GM20000 (cell line): ENCODE data around the gene INSC.
"Not testable (repeated sequence)": the region's sequence is repeated elsewhere in the genome, so short reads cannot be mapped to it uniquely, and the experiment has no call there.

ENCODE experiments used
- DNase-seq: peaks from one replicate; pipeline ENCODE4 v3.0.0; 2012; ENCODE audit warnings: low spot score
- TF ChIP-seq, protein P1 (sequence below): IDR thresholded peaks from 2 replicates; pipeline ENCODE4 v1.5.1; 2012; ENCODE audit warnings: mild to moderate bottlenecking, control low read depth; ENCODE audit errors: extremely low read depth, missing control alignments

The INSC gene, protein sequence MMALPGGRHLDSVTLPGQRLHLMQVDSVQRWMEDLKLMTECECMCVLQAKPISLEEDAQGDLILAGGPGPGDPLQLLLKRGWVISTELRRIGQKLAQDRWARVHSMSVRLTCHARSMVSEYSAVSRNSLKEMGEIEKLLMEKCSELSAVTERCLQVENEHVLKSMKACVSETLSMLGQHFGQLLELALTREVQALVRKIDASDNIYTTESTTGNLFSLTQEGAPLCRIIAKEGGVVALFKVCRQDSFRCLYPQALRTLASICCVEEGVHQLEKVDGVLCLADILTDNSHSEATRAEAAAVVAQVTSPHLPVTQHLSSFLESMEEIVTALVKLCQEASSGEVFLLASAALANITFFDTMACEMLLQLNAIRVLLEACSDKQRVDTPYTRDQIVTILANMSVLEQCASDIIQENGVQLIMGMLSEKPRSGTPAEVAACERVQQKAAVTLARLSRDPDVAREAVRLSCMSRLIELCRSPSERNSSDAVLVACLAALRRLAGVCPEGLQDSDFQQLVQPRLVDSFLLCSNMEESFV

DNA sequence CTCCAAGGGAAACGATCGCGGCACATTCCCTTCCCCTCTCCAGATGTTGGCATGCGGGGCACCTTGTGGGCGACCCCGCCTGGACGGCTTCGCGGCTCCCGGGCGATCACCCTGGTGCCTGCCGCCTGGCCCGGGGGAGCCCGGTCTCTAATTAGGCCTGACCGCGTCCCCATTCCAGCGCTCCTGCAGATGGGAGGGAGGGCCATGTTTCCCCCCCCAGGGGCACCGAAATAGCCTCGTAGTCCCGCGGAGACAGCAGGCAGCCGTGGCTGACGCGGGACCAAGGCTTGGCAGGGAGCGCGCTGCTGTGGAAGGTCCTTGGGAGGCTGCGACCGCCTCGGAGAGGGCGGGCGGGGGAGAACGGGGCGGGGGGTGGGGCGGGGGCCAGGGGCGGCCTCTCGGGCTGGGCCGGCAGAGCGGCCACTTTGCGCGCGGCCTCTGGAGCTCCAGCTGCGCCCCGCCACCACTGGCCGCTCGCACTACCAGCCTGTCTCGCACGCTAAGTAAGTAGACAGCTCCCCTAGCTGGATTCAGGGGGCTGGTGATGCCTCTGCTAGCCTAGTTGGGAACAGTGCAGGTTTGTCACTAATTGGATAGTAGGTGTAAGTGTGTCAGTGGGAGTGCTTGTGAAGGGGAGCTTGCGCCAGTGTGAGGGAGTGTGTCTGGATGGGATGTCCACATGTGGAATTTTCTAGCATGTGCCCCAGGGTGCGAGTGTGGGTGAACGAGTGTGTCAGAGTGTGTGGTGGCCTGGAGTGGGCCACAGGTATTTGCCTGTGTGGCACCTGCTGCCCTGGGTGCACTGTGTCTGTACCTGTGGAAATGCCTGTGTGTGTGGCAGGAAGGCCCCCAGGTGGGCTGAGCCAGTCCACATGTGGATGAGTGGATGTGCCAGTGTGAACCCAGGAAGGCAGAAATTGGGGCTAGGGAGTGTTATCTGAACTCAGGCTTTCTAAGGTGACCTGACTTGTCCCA is at the start of gene INSC:
Gene INSC, plus strand, starts transcription at position 423 of the 975 bp plus-strand sequence. CDS start 34,252 bp downstream, outside the sequence.
- DNase-seq = no peak
- TF ChIP-seq, protein P1, sequence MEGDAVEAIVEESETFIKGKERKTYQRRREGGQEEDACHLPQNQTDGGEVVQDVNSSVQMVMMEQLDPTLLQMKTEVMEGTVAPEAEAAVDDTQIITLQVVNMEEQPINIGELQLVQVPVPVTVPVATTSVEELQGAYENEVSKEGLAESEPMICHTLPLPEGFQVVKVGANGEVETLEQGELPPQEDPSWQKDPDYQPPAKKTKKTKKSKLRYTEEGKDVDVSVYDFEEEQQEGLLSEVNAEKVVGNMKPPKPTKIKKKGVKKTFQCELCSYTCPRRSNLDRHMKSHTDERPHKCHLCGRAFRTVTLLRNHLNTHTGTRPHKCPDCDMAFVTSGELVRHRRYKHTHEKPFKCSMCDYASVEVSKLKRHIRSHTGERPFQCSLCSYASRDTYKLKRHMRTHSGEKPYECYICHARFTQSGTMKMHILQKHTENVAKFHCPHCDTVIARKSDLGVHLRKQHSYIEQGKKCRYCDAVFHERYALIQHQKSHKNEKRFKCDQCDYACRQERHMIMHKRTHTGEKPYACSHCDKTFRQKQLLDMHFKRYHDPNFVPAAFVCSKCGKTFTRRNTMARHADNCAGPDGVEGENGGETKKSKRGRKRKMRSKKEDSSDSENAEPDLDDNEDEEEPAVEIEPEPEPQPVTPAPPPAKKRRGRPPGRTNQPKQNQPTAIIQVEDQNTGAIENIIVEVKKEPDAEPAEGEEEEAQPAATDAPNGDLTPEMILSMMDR = no peak

DNA sequence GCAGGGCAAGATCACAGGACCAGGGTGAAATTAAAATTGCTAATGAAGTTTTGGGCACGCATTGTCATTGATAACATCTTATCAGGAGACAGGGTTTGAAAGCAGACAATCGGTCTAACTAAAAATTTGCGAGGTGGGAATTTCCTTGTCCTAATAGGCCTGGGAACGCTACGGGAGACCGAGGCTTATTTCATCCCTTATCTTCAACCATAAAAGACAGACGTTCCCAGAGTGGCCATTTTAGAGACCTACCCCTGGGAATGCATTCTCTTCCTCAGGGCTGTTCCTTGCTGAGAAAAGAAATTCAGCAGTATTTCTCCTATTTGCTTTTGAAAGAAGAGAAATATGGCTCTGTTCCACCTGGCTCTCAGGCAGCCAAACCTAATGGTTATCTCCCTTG is 45.0 kb upstream of the INSC start:
- DNase-seq = not testable (repeated sequence)

- TF ChIP-seq, protein P1 = no peak
- DNase-seq = no peak
Observed at GRCh38 chr11:15071556-15072255, 43.0 kb upstream of the INSC start.

GRCh38 chr11:15072551-15073143 is 42.1 kb upstream of the INSC start:
- no peak for DNase-seq
- TF ChIP-seq, protein P1 = no peak

DNA sequence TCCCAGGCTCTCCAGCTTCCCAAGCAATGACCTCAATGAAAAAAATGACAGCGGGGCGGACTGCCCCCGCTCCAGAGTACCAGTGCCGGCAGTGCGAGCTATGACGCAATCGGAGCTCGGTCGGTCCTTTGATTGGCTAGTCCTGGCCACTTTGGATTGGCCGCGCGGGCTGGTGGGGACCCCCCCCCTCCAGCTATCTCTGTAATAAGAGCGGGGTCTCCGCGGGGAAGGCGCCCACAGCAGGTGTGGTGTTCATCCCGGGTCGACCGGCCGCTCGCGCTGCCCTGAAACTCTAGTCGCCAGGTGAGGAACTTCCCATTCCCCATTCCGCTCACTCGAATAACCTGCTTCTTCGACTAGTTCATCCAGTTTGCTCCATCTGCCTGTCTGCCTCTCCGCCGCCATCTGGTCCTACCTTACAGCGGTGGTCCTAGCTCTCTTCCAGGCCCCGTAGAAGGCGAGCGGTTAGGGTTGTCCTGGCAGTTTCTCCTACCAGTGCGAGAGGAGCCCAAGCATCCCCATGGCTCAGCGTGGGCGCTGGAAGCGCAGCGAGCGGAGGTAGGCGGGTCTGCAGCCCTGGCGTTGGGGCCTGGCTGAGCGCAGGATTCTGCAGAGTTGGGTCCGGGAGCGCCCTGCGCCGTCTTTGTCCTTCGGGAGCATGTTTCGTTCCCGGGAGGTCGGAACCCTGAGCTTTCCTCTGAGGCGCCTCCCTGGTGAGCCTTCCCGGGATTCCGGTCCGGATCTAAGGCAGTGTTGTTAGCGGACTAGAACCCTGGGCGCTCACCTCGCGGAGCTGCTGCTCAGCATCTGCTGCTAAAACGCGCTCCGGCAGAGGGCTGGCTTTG is 41.1 kb upstream of the INSC start, which contains the start of gene CALCB:
Gene CALCB, plus strand, starts transcription at position 233 of the 845 bp plus-strand sequence. CDS start 1,126 bp downstream, outside the sequence.
- TF ChIP-seq, protein P1 = no peak
- no peak for DNase-seq

DNA sequence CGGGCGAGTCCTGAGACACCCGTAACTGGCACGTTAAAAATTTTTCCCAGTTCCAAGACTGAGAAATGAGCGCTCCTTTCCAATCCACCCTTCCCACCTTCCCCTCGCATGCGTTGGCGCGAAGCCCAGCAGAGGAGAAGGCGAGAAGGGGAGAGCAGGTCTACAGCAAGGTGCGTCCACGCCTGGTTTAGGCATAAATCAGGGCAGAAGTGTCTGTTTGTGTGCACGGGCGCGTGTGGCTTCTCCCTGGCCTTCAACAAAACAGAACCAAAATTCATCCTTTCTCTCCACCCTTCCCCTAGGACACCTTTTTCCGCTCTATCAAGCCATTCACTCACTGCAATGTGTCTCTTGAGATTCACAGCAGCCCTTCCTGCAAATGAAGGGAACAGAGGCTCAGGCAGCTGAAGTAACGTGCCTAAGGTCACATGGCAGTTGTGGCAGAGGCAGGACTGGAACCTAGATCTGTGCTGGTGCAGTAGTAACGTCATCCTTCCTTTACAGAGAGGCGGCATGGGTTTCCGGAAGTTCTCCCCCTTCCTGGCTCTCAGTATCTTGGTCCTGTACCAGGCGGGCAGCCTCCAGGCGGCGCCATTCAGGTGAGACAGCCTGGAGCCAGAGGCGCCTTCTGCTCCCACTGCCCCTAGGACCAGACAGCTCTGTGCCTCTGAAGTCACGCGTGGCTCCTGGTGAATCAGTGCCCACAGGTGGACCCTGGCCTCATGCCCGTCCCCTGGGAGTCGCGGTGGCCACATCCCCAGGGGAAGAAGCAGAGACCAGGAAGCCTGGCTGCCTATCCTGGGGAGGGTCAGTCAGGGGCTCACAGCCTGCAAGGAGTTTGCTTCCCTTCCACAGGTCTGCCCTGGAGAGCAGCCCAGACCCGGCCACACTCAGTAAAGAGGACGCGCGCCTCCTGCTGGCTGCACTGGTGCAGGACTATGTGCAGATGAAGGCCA is 40.2 kb upstream of the INSC start:
- TF ChIP-seq, protein P1 = peak; percentile 84
- DNase-seq = peak; percentile 54
